ENCODE data around the gene PNPLA8.

Gene PNPLA8

GRCh38 chr7:108451296-108451848 lies 74.6 kb downstream of the PNPLA8 start:
- no peak overlapping the region for H3K27ac ChIP-seq (ENCODE audit: extremely low read depth, low read depth, low read length)
- peaks cover 24% of the 10 kb centered on the region for H3K4me1 ChIP-seq (ENCODE audit: control insufficient read depth, insufficient read depth, low read length)
- ChIA-PET CTCF (no interaction called here), POLR2A (no interaction called here)
- H3K9me3 ChIP-seq (ENCODE audit: control insufficient read depth, insufficient read depth, low read depth, low read length) = no peaks in the 10 kb centered on the region
- no peaks in the 10 kb centered on the region for H3K36me3 ChIP-seq (ENCODE audit: control insufficient read depth in 2 of 2, insufficient read depth in 1 of 2, low read length in 2 of 2)
- no peak overlapping the region for H3K4me3 ChIP-seq (ENCODE audit: low read depth, low read length)
- no peak for TF ChIP-seq ZBTB17 (tag by site-specific recombination; IDR thresholded peaks at IDR 0.05)
- TF ChIP-seq ZNF302 (tag by site-specific recombination; IDR thresholded peaks at IDR 0.05; ENCODE audit: low read depth) = no peak
- no peak for TF ChIP-seq ZNF146 (tag by site-specific recombination; IDR thresholded peaks at IDR 0.05)
- TF ChIP-seq ZBTB20 (tag by site-specific recombination; IDR thresholded peaks at IDR 0.05) = no peak
- no peak for TF ChIP-seq ZNF473 (tag by site-specific recombination; IDR thresholded peaks at IDR 0.05)
- no peak for TF ChIP-seq ZNF558 (tag by site-specific recombination; IDR thresholded peaks at IDR 0.05)
- no peak for TF ChIP-seq ZNF555 (tag by site-specific recombination; conservative IDR thresholded peaks at IDR 0.05)
- TF ChIP-seq ZNF776 (tag by site-specific recombination; IDR thresholded peaks at IDR 0.05; ENCODE audit: borderline replicate concordance) = no peak
- TF ChIP-seq ZSCAN18 (tag by site-specific recombination; IDR thresholded peaks at IDR 0.05) = no peak
- TF ChIP-seq ZFP3 (tag by site-specific recombination; IDR thresholded peaks at IDR 0.05; ENCODE audit: low read depth) = no peak
- TF ChIP-seq ZBTB10 (tag by site-specific recombination; IDR thresholded peaks at IDR 0.05) = no peak
- TF ChIP-seq ZNF24 (tag by site-specific recombination; IDR thresholded peaks at IDR 0.05) = no peak
- no peak for TF ChIP-seq SALL2 (tag by site-specific recombination; IDR thresholded peaks at IDR 0.05; ENCODE audit: borderline replicate concordance)
- TF ChIP-seq PRDM2 (tag by site-specific recombination; IDR thresholded peaks at IDR 0.05; ENCODE audit: borderline replicate concordance) = no peak
- no peak for TF ChIP-seq ZNF214 (tag by site-specific recombination; IDR thresholded peaks at IDR 0.05; ENCODE audit: borderline replicate concordance)
- TF ChIP-seq ZNF768 (tag by site-specific recombination; IDR thresholded peaks at IDR 0.05) = no peak
- no peak for TF ChIP-seq ZNF670 (tag by site-specific recombination; IDR thresholded peaks at IDR 0.05; ENCODE audit: low read depth)
- TF ChIP-seq IKZF3 (tag by site-specific recombination; IDR thresholded peaks at IDR 0.05) = no peak
- TF ChIP-seq ZNF394 (tag by site-specific recombination; IDR thresholded peaks at IDR 0.05; ENCODE audit: borderline replicate concordance) = no peak
- TF ChIP-seq ZNF138 (tag by site-specific recombination; IDR thresholded peaks at IDR 0.05; ENCODE audit: borderline replicate concordance) = no peak

All from HEK293 (cell line).